Measurements from ENCODE around the gene CDKN2AIP. TPM values are rescaled to one million over a fixed set of nuclear protein-coding genes. Genes with fewer than 3 reads are reported as not detected.
A peak's percentile ranks its signal among the peaks of the same experiment; 100 is the strongest.

CDKN2AIP gene, protein sequence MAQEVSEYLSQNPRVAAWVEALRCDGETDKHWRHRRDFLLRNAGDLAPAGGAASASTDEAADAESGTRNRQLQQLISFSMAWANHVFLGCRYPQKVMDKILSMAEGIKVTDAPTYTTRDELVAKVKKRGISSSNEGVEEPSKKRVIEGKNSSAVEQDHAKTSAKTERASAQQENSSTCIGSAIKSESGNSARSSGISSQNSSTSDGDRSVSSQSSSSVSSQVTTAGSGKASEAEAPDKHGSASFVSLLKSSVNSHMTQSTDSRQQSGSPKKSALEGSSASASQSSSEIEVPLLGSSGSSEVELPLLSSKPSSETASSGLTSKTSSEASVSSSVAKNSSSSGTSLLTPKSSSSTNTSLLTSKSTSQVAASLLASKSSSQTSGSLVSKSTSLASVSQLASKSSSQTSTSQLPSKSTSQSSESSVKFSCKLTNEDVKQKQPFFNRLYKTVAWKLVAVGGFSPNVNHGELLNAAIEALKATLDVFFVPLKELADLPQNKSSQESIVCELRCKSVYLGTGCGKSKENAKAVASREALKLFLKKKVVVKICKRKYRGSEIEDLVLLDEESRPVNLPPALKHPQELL
- 23.3 and 25.5 TPM in 2 replicates for total RNA-seq (2014; rRNA removed; shearing (Covaris generic))

DNA sequence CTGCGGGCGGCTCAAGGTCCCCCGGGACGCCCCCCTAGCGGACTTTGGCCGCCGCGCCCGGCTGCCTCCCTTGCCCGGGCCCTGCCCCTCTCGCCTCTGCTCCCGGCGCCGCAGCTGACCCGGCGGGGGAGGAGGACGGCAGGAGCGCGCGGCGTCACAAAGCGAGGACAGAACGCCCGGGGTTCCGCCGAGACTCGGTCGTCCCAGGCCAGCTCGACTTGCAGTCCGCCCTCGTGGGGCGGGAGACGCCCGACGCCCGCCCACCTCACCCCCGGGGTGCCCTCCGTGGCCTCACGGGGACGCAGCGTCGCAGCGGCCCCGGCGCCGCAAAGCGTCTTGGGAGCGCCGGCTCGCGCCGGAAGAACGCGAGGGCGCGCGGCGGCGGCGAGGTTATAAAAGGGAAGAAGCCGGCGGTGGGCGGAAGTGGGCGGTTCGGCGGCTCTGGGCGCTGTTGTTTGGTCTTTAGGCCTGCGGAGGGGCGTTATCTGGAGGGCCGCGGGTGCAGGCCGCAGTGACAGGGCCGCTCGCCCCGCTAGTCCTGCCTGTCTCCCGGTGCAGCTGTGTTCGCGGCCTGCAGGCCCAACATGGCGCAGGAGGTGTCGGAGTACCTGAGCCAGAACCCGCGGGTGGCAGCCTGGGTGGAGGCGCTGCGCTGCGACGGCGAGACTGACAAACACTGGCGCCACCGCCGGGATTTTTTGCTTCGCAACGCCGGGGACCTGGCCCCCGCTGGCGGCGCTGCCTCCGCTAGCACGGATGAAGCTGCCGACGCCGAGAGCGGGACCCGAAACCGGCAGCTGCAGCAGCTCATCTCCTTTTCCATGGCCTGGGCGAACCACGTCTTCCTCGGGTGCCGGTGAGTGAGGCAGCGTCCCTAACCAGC lies at the start of gene CDKN2AIP:
Gene CDKN2AIP, plus strand, starts transcription at position 423 of the 883 bp plus-strand sequence. Its CDS starts 162 bp downstream, at position 585.
- DNase-seq (ENCODE audit: low spot score), result peak; percentile 80

DNA sequence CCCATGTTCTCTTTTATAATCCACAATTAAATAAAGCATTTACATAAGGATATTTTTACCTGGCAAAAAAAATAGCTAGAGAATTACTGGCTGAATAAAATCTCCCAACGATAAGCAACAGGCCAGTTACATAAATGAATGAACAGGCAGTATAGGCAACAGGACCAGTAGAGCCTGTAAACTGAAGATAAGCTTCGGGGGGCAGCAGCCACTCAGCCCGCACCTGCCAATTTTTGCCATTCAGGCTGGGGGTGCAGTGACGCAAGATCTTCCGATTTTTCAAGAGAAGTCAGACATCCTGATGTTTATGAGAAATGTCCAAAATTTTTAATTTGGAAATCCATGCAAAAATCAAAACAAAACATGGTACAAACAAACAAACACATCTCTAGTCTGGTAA lies 49.0 kb upstream of the CDKN2AIP start:
- DNase-seq (ENCODE audit: low spot score), result no peak

DNA sequence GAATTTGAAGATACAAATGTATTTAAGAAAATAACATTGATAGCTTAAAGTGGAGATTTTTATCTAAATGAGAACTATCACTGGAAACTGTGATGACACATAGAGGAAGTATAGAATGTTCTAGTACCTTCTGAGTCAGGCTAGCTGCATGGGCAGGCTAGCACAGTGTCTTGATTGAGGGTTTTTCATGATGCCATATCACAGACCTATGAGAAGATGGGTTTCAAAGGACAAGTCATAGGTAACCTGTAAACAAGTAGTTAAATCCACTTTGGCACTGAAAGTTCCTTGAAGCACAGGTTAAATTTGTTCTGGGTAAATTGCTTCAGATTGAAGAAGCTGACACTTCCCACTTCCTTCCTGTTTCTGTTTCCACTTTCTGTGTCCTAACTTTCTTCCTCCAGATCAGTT lies 48.2 kb upstream of the CDKN2AIP start:
- DNase-seq (ENCODE audit: low spot score), result no peak

DNA sequence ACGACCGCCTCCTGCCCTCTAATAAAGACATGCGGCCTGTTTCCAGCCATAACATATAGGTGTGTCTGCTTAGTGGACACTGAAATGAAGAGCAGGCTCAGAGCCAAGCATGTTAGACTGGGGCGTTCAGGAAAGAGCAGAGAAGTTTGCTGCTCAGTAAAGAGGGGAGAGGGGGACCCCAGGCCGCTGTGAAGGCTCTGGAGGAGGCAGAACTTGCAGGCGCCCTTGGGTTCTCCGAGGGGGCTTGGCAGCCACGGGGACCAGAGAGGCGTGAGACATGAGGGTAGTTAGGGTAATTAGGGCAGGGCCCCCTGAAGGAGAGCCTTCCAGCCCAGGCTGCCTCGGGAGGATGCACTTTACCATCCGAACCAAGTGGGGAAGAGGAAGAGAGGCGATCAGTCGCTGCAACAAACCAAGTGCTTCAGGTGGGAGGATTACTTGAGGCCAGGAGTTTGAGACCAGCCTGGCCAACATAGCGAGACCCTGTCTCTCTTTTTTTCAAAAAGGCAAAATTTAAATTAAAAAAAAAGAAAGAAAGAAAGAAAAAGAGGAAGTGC lies 46.6 kb upstream of the CDKN2AIP start:
- DNase-seq (ENCODE audit: low spot score), result no peak

DNA sequence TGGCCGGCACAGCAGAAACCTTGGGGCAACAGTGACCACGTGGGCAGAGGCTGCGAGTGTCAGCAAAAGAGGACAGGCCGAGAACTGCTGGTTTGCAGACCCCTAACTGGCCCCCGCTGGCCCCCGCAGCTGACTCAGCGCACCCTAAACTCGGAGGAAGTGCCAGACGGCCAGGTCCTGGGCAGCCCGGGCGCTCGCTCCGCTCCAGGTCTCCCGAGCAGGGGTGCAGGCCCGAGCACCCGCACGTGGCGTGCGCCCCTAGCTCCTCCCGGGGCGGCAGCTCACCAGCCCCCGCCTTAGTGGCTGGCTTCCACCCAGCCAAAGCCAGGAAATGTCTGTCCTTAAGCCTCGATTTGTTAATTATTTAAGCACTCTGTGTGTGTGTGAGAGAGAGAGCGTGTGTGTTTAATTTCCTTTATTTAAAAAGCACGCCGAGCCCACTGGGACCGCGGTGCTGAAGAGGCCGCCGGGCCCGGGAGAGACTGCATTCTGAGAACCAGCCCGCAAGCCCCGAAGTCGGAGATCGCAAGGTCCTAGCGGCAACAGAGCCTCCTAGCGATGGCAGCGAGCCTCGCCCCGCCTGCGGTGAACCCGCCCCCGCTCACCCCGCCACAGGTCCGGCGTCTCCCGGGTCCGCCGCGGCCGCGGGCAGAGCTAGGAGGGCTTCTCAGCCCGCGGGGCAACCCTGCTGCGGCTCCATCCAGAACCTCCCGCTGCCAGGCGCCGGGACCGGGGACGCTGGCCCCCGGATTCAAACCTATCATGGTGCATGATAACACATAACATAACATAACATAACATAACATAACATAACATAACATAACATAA lies 45.9 kb upstream of the CDKN2AIP start:
- DNase-seq (ENCODE audit: low spot score), result peak; percentile 36

DNA sequence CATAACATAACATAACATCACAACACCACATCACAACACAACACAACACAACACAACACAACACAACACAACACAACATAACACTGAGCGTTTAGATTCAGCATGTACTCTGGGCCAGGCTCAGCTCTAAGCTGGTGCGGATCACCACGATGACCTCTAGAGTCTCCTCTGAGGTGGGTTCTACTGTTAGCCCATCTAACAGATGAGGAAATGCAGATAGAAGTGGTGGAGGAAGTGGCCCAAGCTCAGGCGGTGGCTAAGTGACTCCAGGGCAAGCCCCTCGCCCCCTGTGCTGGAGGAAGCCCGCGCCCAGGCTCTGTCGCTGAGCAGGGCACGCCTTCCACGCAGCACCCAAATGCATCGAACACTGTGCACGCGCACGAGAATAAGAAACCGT lies 45.3 kb upstream of the CDKN2AIP start:
- no peak for DNase-seq (ENCODE audit: low spot score)

DNA sequence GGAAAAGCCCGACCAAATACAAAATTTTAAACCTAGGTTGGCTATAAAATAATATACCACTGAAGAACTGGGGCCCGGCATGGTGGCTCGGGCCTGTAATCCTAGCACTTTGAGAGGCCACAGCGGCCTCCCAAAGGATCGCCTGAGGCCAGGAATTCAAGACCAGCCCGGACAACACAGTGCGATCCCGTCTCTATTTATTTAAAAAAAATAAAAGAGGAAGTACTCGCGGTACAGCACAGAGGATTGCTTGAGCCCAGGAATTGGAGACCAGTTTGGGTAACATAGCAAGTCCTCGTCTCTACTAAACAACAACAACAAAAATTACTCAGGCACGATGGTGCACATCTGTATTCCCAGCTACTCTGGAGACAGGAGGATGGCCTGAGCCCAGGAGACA lies 44.8 kb upstream of the CDKN2AIP start:
- DNase-seq (ENCODE audit: low spot score), result no peak

DNA sequence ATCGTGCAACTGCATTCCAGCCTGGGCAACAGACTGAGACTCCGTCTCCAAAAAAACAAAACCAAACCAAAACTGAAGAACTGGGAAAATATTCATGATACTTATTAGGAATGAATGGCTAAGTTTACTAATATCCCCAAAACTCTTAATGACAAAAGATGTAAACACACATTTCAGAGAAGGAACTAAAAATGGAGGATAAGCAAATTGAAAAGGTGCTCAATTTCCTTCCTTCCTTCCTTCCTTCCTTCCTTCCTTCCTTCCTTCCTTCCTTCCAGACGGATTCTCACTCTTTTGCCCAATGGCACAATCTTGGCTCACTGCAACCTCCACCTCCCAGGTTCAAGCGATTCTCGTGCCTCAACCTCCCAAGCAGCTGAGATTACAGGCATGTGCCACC lies 44.4 kb upstream of the CDKN2AIP start:
- no peak for DNase-seq (ENCODE audit: low spot score)

DNA sequence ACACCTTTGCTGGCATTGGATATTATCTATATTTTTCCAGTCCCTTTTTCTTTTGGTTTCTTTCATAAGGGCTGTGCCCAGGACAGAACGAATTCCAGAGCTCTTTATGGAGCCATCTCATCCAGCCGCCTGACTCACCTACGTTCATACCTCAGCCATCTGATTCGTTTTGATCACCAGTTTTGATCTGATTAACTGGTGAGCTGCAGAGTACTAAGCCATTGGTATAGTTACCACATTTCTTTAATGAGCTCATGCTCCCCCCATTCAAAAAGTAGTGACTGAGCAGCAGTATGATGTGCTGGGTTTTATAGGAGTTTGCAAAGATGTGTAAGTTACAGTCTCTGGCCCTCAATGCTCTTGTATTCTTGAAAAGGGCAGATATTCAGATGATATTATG lies 43.0 kb upstream of the CDKN2AIP start:
- DNase-seq (ENCODE audit: low spot score), result no peak

DNA sequence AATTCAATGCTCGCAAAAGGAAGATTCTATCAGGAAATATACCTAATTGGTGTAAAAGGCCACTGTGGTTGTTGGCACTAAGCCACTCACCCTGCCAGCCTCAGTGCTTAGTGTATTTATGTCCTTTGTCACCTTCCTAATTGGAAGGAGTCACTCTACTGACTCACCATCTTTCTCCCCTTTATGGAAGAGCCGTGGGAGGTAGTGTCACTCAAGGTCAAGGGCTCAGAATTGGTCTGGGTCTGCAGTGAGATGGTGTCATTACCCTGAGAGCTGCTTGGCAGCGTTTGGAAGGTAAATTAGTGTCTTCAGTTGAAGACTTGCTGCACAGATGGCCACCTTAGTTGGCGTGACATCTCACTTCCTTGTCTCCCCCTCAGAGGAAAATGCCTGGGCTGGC lies 41.7 kb upstream of the CDKN2AIP start:
- DNase-seq (ENCODE audit: low spot score), result peak; percentile 88

DNA sequence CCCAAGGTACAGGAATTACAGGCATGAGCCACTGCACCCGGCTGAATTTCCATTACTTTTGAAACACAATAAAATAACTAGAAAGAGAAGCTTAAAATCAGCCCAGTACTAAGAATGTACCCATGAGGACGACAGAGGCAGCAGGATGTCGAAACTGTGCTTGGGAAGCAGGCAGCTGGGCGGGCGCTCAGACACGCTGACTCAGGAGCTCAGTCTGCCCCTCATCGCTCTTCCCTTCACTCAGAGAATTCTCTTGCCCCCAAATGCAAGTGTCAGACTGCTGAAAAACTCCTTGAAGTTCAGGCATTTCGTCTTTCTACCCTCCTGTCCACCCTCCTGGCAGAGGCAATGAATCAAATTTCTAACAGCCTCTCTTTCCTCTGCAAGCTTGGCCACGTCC lies 41.0 kb upstream of the CDKN2AIP start:
- no peak for DNase-seq (ENCODE audit: low spot score)

DNA sequence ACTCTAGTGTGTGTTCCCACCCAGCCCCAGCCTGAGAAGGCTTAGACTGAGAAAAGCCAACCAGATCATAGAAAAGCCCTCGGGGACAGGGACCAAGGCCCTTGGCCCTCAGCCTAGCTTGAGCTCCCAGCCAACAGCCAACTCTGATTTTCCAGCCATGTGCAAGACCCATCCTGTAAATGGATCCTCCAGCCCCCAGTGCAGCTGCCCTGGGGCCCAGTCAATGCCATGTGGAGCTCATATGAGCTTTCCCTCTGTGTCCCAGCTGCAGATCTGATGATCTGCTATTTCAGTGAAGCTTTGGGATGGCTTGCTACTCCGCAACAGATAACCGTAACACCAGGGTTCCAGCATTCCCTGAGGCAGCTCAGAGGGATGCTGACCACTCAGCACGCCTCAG lies 40.5 kb upstream of the CDKN2AIP start:
- no peak for DNase-seq (ENCODE audit: low spot score)

DNA sequence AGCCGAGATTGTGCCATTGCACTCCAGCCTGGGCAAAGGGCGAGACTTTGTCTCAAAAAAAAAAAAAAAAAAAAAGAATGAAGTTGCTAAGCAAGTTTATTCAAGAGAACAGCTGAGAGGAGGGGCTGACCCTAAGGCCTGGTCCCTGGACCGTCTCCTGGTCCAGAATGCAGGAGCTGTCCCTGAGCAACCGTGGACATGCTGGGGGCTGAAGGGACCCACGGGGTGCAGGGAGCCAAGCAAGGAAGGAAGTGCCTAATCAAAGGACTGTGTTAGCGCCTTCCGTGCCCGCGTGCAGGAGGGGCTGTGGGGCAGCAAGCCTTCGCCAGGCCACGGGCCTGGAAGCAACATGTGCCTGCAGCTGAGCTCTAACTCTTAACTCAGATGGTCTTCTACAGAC lies 39.1 kb upstream of the CDKN2AIP start:
- DNase-seq (ENCODE audit: low spot score), result no peak

DNA sequence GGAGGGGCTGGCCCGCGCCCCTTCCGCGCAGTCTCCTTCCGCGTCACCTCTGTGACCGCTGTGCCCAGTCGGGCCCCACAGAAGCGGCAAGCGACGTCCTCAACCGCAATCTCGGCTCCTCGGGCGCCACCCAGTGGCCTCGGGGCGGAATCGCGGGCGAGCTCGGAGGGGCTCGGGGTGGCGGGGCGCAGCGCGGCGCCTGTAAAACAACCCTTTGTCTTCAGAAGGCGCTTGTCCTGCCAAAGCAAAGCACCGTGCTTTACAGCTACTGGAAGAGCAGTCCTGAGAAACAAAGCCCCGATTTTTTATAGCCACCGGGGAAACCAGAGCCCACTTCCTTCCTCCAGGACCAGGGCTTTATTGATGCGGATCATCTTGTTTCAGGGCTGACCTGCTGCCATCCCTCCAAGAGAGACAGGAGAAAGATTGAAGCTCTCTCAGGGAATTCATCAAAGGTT lies 37.3 kb upstream of the CDKN2AIP start:
- peak; percentile 69 for DNase-seq (ENCODE audit: low spot score)

DNA sequence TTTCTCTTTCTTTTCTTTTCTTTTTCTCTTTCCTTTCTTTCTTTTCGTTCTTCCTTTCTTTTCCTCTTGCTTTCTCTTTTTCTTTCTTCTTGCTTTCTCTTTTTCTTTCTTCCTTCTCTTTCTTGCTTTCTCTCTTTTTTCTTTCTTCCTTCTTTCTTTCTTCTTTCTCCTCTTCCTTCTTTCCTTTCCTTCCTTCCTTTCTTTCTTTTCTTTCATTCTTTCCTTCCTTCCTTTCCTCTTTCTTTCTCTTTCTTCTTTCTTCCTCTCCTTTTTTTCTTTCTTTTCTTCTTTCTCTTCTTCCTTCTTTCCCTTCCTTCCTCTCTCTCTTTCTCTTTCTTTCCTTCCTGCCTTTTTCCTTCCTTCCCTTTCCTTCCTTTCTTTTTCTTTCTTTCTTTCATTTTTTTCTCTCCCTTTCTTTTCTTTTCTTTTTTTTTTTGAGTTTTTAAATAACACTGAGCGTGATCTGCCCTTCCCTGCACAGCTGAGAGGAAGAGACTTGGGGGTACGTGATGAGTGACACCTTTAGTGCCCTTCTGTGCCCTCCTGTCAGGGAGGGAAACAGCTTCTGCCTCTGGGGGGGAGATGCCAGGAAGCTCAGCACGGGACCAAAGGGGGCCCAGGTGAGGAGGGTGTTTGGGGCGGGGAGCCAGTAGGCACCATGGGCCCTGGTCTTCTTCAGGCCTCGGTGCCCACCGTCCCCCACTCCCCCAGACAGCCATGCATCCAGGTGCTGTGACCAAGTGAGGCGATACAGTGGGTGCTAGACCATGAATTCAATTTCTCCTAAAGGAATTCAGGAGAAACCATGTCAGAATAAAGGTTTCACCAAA lies 36.6 kb upstream of the CDKN2AIP start:
- DNase-seq (ENCODE audit: low spot score), result no peak

DNA sequence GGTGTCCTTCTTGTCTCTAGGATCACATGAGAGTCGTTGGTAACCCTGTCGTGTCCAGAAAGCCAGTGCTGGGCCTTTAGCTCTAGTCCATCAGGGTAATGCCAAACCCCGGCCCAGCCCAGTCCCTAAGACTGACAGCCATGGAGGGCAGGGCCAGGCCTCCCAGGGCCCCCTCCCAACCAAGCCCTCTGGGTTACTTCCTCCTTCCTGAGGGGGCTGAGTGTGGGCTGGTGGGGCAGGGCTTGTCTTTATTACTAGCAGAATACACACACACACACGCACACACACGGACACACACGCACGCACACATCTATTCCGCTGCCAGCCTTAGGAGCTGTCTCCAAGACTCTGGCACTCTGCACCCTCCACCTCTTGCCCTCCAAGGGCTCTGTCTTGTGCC lies 35.6 kb upstream of the CDKN2AIP start:
- DNase-seq (ENCODE audit: low spot score), result no peak

DNA sequence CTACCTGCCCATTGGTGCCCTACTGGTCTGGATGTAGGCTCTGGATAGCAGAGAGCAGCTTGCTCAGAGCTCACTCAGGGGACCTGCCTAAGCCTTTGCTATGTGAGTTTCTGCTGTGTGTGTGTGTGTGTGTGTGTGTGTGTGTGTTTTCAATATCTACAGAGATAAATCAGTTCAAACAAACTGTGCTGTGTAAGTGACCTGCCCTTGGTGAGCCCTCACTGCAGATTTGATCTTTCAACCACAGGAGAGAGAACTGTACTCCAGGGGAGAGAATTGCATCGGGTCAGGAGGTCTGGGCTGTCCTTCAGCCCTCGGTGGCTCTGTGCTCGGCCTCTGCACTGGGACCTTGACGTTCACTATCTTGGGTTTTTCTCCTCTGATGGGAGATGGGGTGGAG lies 35.0 kb upstream of the CDKN2AIP start:
- DNase-seq (ENCODE audit: low spot score), result no peak

DNA sequence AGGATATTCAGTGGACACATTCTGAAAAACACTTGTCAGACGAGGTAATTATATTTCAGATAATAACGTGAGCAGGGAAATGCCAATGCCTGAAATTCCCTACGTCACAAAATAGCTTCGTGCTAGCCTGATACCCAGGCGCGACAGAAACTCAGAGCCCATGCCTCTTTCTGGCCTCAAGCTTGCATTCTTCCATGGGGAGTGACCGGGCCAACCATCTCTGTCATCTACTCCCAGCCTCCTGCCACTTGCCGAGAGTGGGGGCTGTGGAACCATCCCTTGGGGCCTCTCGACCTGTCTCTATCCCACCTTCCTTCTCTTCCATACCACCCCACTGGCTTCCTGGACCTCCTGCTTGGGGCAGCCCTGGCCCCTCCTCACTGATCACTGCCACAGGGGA lies 34.5 kb upstream of the CDKN2AIP start:
- no peak for DNase-seq (ENCODE audit: low spot score)

DNA sequence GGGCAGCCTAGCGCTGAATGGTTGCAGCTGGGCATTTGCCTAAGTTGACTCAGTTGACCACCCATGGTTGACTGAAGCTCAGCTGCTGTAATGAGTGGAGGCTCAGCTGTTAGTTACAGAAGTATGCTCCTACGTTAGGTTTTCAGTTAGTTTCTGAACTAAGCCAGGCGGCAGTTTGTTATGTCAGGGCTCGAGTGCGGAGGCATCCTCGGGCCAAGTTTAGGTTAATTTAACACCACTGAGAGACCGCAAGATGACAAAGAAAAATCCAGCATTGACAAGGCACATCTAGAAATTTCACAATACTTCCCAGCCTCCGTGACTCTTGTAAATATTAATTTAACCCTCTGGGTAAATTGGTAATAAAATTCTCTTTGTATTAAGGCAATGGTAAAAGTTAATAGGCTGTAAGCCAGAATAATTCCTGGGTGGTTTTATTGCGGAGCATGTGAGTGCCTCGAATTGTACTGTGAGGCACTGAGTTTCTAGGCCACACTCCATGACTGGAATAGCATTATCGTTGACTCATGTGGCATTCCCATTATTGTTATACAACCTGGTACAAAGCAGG lies 33.1 kb upstream of the CDKN2AIP start:
- DNase-seq (ENCODE audit: low spot score), result no peak

DNA sequence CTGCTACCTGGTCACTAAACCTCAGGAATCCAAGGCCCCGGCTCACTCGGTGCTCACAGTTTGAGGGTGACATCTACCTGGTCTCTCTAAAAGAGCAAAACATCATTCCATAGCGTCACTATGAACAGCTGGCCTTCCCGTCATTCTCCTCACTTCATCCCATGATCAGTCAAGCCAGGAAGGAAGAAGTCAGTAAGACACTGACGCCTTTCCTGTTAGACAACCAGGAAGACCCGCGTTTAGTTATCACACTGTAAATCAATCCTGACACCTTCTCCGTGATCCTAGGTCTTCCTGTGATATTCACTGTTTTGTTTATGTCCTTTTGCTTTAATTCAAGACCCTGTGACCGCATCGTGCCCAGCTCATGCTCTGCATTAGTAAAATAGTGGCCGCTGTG lies 31.6 kb upstream of the CDKN2AIP start:
- no peak for DNase-seq (ENCODE audit: low spot score)

Measured in A172 (cell line).